NB4 (cell line): ENCODE measurements around the gene CYSRT1.

Experiments used
- DNase-seq: peaks from one replicate; pipeline ENCODE4 v3.0.0; 2010; ENCODE audit warnings: low read depth
- H3K4me3 ChIP-seq: one replicate; pipeline ENCODE4 v1.5.1; 2011; ENCODE audit warnings: mild to moderate bottlenecking, low read depth, low read length, moderate library complexity
- MYC ChIP-seq: IDR thresholded peaks from 2 replicates; pipeline ENCODE4 v1.6.1; 2011; ENCODE audit warnings: low read depth, low read length
- POLR2A ChIP-seq: IDR thresholded peaks from 2 replicates; pipeline ENCODE4 v1.6.1; 2011; ENCODE audit warnings: mild to moderate bottlenecking; ENCODE audit not compliant: insufficient read length; ENCODE audit errors: extremely low read depth
- TF ChIP-seq, protein P1 (sequence below): IDR thresholded peaks from one replicate; pipeline ENCODE4 v1.5.1; 2012; ENCODE audit warnings: low read depth, low read length
- TF ChIP-seq, protein P2 (sequence below): IDR thresholded peaks from 2 replicates; pipeline ENCODE4 v1.6.1; 2011; ENCODE audit warnings: low read depth, low read length

Gene CYSRT1, protein sequence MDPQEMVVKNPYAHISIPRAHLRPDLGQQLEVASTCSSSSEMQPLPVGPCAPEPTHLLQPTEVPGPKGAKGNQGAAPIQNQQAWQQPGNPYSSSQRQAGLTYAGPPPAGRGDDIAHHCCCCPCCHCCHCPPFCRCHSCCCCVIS

DNA sequence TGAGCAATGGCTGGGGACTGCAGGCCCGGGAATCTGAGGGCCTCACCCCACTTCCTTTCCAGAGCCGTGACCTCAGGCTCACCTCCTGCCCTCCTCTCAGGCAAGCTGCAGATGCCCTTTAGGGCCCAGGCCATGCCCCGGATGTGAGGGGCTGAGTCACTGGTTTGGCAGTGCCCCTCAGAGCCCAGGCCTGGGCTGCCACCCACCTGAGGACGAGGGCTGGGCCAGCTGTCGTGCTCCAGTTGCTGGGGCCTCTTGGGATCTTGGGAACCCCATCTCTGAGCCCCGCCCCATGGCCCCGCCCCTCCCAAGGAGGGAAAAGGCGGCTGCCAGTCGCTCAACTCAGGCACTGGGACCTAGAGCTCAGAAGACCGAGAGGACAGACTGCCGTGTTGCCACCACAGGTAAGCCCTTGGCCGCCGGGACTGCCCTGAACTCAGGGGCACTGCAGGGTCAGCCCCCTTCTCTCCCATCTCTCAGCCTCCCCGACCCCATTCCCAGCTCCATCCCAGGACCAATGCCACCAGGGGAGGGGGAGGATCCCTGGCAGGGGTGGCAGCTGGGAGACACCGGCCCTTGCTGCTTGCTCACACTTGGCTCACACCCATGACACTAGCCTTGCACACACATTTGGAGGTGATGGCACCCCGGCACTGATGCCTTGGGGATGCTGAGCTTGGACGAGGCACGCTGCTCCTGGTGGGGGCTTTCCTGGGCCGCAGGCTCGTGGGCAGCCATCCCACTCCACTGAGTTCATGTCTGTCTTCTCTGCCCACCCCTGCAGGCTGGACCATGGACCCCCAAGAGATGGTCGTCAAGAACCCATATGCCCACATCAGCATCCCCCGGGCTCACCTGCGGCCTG is at the start of gene CYSRT1:
Gene CYSRT1, plus strand, starts transcription at position 345 of the 865 bp plus-strand sequence. Its CDS starts 448 bp downstream, at position 793.
- TF ChIP-seq MYC, result no peak
- TF ChIP-seq POLR2A, result no peak
- TF ChIP-seq, protein P1, sequence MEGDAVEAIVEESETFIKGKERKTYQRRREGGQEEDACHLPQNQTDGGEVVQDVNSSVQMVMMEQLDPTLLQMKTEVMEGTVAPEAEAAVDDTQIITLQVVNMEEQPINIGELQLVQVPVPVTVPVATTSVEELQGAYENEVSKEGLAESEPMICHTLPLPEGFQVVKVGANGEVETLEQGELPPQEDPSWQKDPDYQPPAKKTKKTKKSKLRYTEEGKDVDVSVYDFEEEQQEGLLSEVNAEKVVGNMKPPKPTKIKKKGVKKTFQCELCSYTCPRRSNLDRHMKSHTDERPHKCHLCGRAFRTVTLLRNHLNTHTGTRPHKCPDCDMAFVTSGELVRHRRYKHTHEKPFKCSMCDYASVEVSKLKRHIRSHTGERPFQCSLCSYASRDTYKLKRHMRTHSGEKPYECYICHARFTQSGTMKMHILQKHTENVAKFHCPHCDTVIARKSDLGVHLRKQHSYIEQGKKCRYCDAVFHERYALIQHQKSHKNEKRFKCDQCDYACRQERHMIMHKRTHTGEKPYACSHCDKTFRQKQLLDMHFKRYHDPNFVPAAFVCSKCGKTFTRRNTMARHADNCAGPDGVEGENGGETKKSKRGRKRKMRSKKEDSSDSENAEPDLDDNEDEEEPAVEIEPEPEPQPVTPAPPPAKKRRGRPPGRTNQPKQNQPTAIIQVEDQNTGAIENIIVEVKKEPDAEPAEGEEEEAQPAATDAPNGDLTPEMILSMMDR, result no peak
- TF ChIP-seq, protein P2, sequence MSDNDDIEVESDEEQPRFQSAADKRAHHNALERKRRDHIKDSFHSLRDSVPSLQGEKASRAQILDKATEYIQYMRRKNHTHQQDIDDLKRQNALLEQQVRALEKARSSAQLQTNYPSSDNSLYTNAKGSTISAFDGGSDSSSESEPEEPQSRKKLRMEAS, result no peak
- DNase-seq, result no peak
- peak within 1 kb of the TSS; percentile 68 for H3K4me3 ChIP-seq

DNA sequence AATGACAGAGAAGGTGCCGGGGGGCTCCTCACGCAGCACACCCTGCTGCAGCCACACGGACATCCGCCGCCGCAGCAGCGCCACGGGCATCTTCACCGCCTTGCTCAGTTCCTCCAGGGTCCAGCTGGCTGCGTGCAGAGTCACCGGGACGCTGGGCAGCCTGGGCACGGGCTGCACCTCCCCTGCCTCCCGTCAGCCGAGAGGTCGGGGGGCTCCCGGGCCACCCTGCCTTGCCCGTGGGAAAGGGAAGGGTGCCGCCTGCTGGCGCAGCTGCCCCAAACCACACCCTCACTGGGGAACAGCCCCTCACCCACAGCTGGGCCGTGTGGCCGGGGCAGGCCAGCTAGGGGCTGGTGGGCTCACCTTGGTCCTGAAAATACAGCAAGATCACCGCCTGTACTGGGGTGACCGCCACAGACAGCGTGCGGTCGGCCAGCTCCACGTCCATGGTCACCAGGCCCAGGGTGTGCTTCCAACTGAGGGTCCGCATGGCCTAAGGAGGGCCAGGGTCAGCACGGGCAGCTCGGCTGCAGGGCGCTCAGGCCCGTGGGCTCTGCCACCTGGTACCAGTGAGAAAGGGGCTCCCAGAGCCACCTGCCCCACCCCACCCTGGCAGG is 49.5 kb upstream of the CYSRT1 start:
- TF ChIP-seq, protein P1, result no peak
- TF ChIP-seq, protein P2, result no peak
- no peak for TF ChIP-seq MYC
- TF ChIP-seq POLR2A, result no peak
- no peak for DNase-seq
- no peak overlapping the region for H3K4me3 ChIP-seq

DNA sequence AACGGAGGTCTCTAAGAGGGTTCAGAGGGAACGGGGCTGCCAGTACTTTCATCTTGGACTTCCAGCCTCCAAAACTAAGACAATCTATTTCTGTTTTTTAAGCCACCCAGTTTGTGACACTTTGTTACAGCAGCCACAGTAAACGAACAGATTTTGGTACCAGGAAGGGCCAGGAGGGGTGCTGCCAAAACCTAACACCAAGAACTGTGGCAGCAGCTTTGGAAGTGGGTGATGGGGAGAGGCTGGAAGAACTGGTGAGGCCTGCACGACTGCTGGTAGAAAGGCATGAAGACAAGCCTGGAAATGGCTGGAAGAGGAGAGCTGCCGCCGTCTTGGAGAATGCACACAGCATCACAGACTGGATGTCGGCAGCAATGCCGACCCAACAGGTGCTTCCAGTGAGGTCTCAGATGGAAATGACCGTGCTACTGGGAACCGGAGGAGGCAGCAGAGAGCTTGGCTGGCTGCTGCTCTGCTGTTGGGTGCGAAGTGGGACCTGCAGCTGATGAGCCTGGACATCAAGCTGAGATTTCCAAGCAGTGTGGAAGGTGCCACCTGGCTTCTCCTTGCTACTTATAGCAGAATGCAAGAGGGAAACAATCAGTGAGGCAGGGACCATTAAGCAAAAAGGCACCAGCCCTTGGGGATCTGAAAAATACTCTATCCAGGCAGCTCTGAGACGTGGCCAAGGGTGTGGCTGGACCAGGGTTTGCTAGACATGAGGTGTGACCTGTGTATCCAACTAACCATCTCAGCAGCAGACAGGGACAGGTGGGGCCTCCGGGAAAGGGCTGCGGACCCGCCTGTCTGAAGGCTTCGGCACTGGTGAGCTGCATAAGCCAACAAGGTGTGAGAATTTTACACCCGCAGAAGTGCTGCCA is 48.4 kb upstream of the CYSRT1 start:
- TF ChIP-seq MYC, result no peak
- TF ChIP-seq, protein P2, result no peak
- TF ChIP-seq, protein P1, result peak; percentile 22
- TF ChIP-seq POLR2A, result no peak
- peak; percentile 31 for DNase-seq
- no peak overlapping the region for H3K4me3 ChIP-seq

DNA sequence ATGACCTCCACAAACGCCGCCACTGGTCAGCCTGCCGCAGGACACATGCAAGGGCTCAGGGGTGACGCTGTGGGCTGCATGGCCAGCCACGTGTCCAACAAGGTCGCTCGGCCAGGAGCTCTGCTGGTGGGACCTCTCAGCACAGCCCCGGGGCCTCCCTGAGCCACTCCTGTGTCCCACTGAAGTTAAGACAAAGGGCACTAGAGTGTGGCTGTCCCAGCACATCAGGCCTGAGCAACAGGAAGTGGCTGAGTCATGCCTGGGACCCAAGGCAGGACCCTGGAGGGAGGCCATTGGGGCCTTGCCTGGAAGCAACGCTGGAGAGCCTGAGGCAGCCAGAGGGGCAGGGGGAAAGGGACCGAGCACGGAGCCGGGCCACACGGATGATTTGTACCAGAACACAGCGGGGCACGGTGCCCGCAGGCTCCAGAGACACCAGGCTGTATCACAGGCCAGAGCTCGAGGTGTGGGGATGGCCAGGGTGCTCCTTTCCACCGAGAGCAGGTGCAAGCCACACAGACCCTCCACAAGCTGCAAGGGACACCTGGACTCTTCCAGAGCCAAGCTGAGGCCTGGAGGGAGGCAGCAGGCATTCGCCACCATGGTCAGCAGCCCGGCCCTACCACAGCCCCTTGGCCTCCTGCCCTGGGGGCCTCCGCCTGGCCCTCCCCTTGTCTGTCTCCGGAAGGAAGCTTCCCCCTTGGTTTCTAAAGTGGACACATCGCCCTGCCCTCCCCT is 46.6 kb upstream of the CYSRT1 start:
- no peak overlapping the region for H3K4me3 ChIP-seq
- peak; percentile 75 for DNase-seq
- TF ChIP-seq, protein P1, result no peak
- TF ChIP-seq MYC (no peak), POLR2A (no peak)
- TF ChIP-seq, protein P2, result no peak

DNA sequence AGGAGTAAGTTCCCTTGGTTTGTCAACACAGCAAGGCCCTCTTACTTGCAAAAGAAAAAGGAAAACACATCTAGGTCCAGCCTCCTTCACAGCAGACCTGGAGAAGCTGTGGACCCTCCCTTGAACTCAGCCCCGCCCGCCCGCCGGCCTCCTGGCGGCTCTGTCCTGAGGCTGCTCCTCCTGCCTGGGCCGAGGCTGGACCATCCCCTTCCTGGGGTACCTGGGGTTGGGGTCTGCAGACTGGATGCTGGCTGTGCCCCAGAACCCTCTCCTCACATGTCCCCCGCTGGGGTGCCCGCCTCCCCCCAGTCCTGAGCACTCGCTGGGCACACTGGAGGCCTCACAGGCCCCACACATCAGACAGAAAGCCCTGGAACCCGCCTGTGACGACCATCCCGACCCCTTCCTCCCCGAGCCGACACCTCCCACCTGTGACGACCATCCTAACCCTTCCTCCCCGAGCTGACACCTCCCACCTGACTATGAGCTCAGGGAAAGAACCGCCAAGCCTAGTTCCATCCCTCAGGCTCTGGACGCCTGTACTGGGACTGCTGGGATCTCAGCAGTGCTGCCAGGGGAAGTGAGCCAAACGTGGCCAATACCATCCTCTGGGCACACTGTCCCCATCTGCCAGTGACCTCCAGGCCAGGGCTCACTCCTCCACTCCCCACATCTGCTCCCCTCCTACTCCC is 45.9 kb upstream of the CYSRT1 start:
- H3K4me3 ChIP-seq, result no peak overlapping the region
- TF ChIP-seq, protein P2, result no peak
- TF ChIP-seq POLR2A (no peak), MYC (no peak)
- TF ChIP-seq, protein P1, result no peak
- no peak for DNase-seq
